Right renal cortex interstitium (tissue), 3 donors: ENCODE data around the gene LCN15. TPM values are rescaled to one million over a fixed set of nuclear protein-coding genes. Genes with fewer than 3 reads are reported as not detected.

ENCODE experiments used
- DNase-seq, 3 donors: peaks; one replicate each; pipeline ENCODE4 v3.0.0-alpha.2; 2013; ENCODE audit warnings: low read depth in 3 of 3, low spot score in 2 of 3
- polyA plus RNA-seq, 3 donors: library from polyadenylated mRNA; unstranded; fragments of 120-200 nt; gene quantifications; one replicate each; pipeline ENCODE4 v1.2.1, GENCODE V29; 2013; ENCODE audit not compliant: insufficient read length in 3 of 3

LCN15 gene
- polyA plus RNA-seq, 3 donors = 0.04 TPM; not detected in 2

GRCh38 chr9:136710543-136710942, 53.8 kb downstream of the LCN15 start:
- DNase-seq = no peak

Other genes with a start within 250 kb of the LCN15 start
- 10 to 100 TPM; 21.0 to 24.5 (median 22.3) TPM for gene NOTCH1, start 218.5 kb downstream of the LCN15 start, polyA plus RNA-seq
- gene EGFL7, start 101.6 kb downstream of the LCN15 start, polyA plus RNA-seq = 10 to 100 TPM; 42.9 to 51.6 (median 48.2) TPM
- gene AGPAT2, start 77.1 kb downstream of the LCN15 start, polyA plus RNA-seq = 10 to 100 TPM; 33.7 to 40.3 (median 34.5) TPM
- 10 to 100 TPM; 25.9 to 31.9 (median 27.3) TPM for gene DIPK1B, start 51.9 kb downstream of the LCN15 start, polyA plus RNA-seq
- 1 to 10 TPM in 2 of 3 donors, under 1 TPM in 1; 0.93 to 2.3 (median 1.2) TPM for gene LCN10, start 21.6 kb downstream of the LCN15 start, polyA plus RNA-seq
- gene LCN6, start 16.0 kb downstream of the LCN15 start, polyA plus RNA-seq = not detected
- gene LCN8, start 6.3 kb downstream of the LCN15 start, polyA plus RNA-seq = under 1 TPM; 0.11 to 0.17 (median 0.16) TPM
- 10 to 100 TPM; 63.2 to 77.7 (median 67.1) TPM for gene TMEM141, start 26.8 kb upstream of the LCN15 start, polyA plus RNA-seq
- gene CCDC183, start 31.8 kb upstream of the LCN15 start, polyA plus RNA-seq = 1 to 10 TPM; 2.5 to 3.4 (median 2.9) TPM
- 10 to 100 TPM; 58.6 to 61.1 (median 59.7) TPM for gene RABL6, start 43.4 kb upstream of the LCN15 start, polyA plus RNA-seq
- under 1 TPM; 0.54 to 0.80 (median 0.64) TPM for gene AJM1, start 78.0 kb upstream of the LCN15 start, polyA plus RNA-seq
- gene PHPT1, start 84.9 kb upstream of the LCN15 start, polyA plus RNA-seq = 10 to 100 TPM; 59.9 to 76.5 (median 65.2) TPM
- gene MAMDC4, start 87.8 kb upstream of the LCN15 start, polyA plus RNA-seq = 1 to 10 TPM; 3.1 to 4.6 (median 4.3) TPM
- 100 to 1,000 TPM; 349 to 395 (median 374) TPM for gene EDF1, start 101.8 kb upstream of the LCN15 start, polyA plus RNA-seq
- 10 to 100 TPM; 10.1 to 14.0 (median 10.1) TPM for gene TRAF2, start 122.0 kb upstream of the LCN15 start, polyA plus RNA-seq
- 10 to 100 TPM; 32.5 to 43.5 (median 38.4) TPM for gene FBXW5, start 180.2 kb upstream of the LCN15 start, polyA plus RNA-seq
- under 1 TPM; 0.28 to 0.58 (median 0.46) TPM for gene C8G, start 180.7 kb upstream of the LCN15 start, polyA plus RNA-seq
- gene LCN12, start 187.8 kb upstream of the LCN15 start, polyA plus RNA-seq = 10 to 100 TPM; 13.1 to 18.8 (median 15.9) TPM
- 10 to 100 TPM; 20.9 to 29.3 (median 25.4) TPM for gene PTGDS, start 213.0 kb upstream of the LCN15 start, polyA plus RNA-seq
- gene LCNL1, start 218.5 kb upstream of the LCN15 start, polyA plus RNA-seq = under 1 TPM; 0.03 to 0.23 (median 0.12) TPM
- 10 to 100 TPM; 22.3 to 27.0 (median 24.4) TPM for gene PAXX, start 227.9 kb upstream of the LCN15 start, polyA plus RNA-seq
- gene CLIC3, start 232.1 kb upstream of the LCN15 start, polyA plus RNA-seq = under 1 TPM in 2 of 3 donors, not detected in 1; 0.36 to 0.38 TPM